ENCODE results near the gene EMX1. TPM values are rescaled to one million over a fixed set of nuclear protein-coding genes. Genes with fewer than 3 reads are reported as not detected.

The EMX1 gene
- total RNA-seq, 1 experiment from 2014 or later: not detected

DNA sequence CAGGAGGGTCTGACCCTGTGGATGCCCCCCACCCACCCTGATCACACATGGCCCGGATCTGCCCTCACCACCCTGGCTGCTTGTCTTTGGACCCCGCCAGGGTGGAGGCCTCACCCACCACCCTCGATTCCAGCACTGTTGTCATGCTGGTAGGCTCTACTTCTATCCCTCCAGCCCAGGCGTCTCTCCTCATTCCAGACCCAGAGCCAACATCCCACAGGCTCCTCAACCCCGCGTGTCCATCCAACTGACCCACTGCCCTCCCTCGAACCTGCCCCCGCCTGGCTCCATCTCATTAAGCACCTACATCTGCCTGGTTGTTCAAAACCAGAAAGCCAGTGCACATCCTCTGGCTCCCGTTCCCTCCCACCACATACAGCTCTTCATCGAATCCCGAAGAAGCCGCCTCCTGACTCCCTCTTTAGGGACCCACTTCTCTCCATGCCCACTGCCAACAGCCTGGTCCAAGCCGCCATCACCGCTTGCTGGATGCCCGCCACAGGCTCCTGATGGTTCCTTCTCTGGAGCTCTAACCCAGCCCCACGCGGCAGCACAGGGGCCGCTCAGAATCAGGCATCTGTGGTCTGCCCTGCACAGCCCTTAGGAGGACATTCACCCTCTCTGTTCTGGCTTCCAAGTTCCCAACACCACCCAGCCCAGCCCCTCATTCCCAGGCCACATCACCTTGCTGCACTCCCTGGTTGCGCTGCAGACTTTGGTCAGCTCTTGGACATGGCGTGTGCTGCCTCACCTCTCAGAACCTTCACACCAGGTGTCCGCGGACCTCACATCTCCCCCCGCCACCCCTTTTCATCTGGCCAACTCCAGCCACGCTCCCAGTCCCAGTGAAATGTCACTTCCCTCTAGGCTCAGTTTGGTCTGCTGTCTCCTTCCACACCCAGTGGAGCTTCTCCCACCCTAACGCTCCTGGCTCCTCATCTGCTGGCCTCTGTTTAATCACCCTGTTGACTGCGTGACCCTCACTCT, 43.0 kb downstream of the EMX1 start:
- Histone ChIP-seq H3K79me2 (ENCODE audit: low read depth) (no peaks in the 10 kb centered on the region), H3K36me3 (ENCODE audit: low read depth) (no peaks in the 10 kb centered on the region), H3K4me1 (replicated peaks; ENCODE audit: insufficient read depth) (no peaks in the 10 kb centered on the region), H3K27ac (no peak overlapping the region), H3K9me2 (ENCODE audit: insufficient read depth) (no peaks in the 10 kb centered on the region), H3F3A (ENCODE audit: insufficient read depth, low read depth) (no peaks in the 10 kb centered on the region), H2AFZ (no peak overlapping the region), H3K9me3 (ENCODE audit: insufficient read depth, low read depth) (no peaks in the 10 kb centered on the region), H3K27me3 (ENCODE audit: insufficient read depth, low read depth) (no peaks in the 10 kb centered on the region), H3K4me2 (no peak overlapping the region), H3K4me3 (no peak overlapping the region), H4K20me1 (ENCODE audit: insufficient read depth) (no peaks in the 10 kb centered on the region)
- DNase-seq: no peak
- no peak for TF ChIP-seq EZH2 (IDR thresholded peaks at IDR 0.05; ENCODE audit: low read depth)
- TF ChIP-seq, protein P1, sequence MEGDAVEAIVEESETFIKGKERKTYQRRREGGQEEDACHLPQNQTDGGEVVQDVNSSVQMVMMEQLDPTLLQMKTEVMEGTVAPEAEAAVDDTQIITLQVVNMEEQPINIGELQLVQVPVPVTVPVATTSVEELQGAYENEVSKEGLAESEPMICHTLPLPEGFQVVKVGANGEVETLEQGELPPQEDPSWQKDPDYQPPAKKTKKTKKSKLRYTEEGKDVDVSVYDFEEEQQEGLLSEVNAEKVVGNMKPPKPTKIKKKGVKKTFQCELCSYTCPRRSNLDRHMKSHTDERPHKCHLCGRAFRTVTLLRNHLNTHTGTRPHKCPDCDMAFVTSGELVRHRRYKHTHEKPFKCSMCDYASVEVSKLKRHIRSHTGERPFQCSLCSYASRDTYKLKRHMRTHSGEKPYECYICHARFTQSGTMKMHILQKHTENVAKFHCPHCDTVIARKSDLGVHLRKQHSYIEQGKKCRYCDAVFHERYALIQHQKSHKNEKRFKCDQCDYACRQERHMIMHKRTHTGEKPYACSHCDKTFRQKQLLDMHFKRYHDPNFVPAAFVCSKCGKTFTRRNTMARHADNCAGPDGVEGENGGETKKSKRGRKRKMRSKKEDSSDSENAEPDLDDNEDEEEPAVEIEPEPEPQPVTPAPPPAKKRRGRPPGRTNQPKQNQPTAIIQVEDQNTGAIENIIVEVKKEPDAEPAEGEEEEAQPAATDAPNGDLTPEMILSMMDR (conservative IDR thresholded peaks at IDR 0.05): no peak
- ChIA-PET CTCF (no interaction called here), POLR2A (ENCODE audit: unreplicated experiment) (no interaction called here)
- intact Hi-C loops (cut with micrococcal nuclease; ENCODE audit: unreplicated experiment): no loop called here
- no TSS peak for BruUV-seq (replicated peaks)

DNA sequence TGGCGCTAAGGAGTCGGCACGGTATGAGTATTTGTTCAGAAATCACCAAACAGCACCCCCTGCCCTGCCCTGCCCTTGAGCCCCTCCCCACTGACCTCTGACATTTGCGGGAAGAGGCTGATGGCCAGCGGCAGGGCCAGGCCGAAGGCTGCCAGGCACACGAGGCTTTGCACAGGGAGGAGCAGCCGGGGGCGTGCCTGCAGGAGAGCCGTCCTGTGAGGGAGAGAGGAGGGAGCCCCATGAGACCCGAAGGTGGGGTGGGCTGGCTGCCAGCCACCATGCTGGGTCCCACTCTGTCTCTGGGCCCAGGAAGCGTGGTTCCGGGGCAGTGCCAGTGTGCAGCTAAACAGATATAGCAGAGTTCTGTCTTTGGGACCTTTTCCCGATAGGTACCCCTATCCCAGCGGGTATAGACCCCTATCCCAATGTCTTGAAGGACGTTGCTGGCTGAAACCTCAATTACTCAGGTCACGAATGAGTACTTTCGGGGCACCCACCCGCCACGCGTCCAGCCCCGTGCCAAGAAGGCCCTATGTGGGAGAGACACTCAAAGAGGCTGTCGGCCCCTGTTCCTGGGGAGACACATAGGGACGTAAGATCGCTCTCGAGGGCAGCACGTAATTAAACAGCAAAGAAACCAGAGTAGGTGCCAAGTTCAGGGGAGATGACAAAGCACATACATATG, 43.9 kb downstream of the EMX1 start:
- Histone ChIP-seq H3K4me2 (no peak overlapping the region), H3K27ac (no peak overlapping the region), H3F3A (ENCODE audit: insufficient read depth, low read depth) (no peaks in the 10 kb centered on the region), H3K4me1 (replicated peaks; ENCODE audit: insufficient read depth) (no peaks in the 10 kb centered on the region), H3K4me3 (no peak overlapping the region), H2AFZ (no peak overlapping the region), H3K9me2 (ENCODE audit: insufficient read depth) (no peaks in the 10 kb centered on the region), H3K79me2 (ENCODE audit: low read depth) (no peaks in the 10 kb centered on the region), H3K27me3 (ENCODE audit: insufficient read depth, low read depth) (no peaks in the 10 kb centered on the region), H3K9me3 (ENCODE audit: insufficient read depth, low read depth) (no peaks in the 10 kb centered on the region), H3K36me3 (ENCODE audit: low read depth) (no peaks in the 10 kb centered on the region), H4K20me1 (ENCODE audit: insufficient read depth) (no peaks in the 10 kb centered on the region)
- TF ChIP-seq, protein P1 (conservative IDR thresholded peaks at IDR 0.05): no peak
- no peak for TF ChIP-seq EZH2 (IDR thresholded peaks at IDR 0.05; ENCODE audit: low read depth)
- ChIA-PET POLR2A (ENCODE audit: unreplicated experiment) (no interaction called here), CTCF (no interaction called here)
- intact Hi-C loops (cut with micrococcal nuclease; ENCODE audit: unreplicated experiment): no loop called here
- no TSS peak for BruUV-seq (replicated peaks)
- DNase-seq: no peak

DNA sequence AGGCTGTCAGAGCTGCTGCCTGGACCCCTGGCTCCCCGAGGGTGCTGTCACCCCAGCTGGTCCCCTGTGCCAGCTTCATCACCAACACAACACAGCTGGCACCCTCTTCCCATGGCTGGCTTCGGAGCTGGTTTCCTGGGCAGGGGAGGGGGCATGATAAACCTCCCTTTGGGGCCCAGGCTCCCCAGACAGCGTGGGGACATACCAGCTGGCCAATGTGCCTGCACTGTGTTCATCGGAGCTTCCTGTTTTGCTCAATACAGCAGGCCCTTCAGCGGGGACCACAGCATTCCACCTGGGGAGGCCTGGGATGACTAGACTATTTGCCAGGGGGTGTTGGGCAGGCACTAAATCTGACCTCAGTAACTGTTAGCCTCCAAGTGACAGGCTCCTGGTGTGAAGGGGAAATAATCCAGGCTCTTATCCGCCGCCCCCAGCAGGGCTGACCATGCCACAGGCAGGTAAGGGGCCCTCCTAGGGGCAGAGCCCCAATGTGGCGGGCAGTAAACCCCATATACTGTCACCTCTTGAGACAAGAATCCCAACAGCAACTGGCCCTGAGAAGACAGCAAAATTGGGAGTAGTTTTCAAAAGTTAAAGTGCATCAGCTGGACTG, 44.6 kb downstream of the EMX1 start:
- no peak overlapping the region for H3K27ac ChIP-seq
- TF ChIP-seq, protein P1 (conservative IDR thresholded peaks at IDR 0.05): no peak
- BruUV-seq (replicated peaks): no TSS peak
- H4K20me1 ChIP-seq (ENCODE audit: insufficient read depth): no peaks in the 10 kb centered on the region
- intact Hi-C loops (cut with micrococcal nuclease; ENCODE audit: unreplicated experiment): no loop called here
- CTCF ChIA-PET: interaction anchor here (0.6 kb wide), 1 partner anchor 1283 kb away, joined by 3 read pairs; no protein-coding TSS in a partner anchor
- POLR2A ChIA-PET (ENCODE audit: unreplicated experiment): no interaction called here
- no peaks in the 10 kb centered on the region for H3K9me2 ChIP-seq (ENCODE audit: insufficient read depth)
- H3K9me3 ChIP-seq (ENCODE audit: insufficient read depth, low read depth): no peaks in the 10 kb centered on the region
- no peaks in the 10 kb centered on the region for H3K27me3 ChIP-seq (ENCODE audit: insufficient read depth, low read depth)
- no peak overlapping the region for H3K4me3 ChIP-seq
- H3K36me3 ChIP-seq (ENCODE audit: low read depth): no peaks in the 10 kb centered on the region
- H3K79me2 ChIP-seq (ENCODE audit: low read depth): no peaks in the 10 kb centered on the region
- no peak overlapping the region for H2AFZ ChIP-seq
- H3K4me1 ChIP-seq (replicated peaks; ENCODE audit: insufficient read depth): no peaks in the 10 kb centered on the region
- DNase-seq: no peak
- H3K4me2 ChIP-seq: no peak overlapping the region
- H3F3A ChIP-seq (ENCODE audit: insufficient read depth, low read depth): no peaks in the 10 kb centered on the region
